HEK293 (cell line): ENCODE data around the gene SLC35F3.

Experiments used
- CTCF ChIA-PET: fragments of 350-600 bp; formaldehyde crosslinking; extraction: SDS; loops from one replicate; lab custom pipeline; 2021; ENCODE audit warnings: antibody characterized with exemption; lab: Yijun Ruan, JAX
- POLR2A ChIA-PET: fragments of 300-600 bp; formaldehyde crosslinking; extraction: SDS; loops from one replicate; lab custom pipeline; 2020; ENCODE audit warnings: antibody characterized with exemption, inconsistent platforms; lab: Yijun Ruan, JAX
- H3K27ac ChIP-seq: fragments of 200-500 bp; sonication (Bioruptor generic); 2 replicates; pipeline ENCODE4 v1.5.1; 2014; ENCODE audit warnings: low read depth, low read length, control low read depth, inconsistent platforms; ENCODE audit errors: extremely low read depth
- H3K36me3 ChIP-seq, 2 experiments: fragments of 200-500 bp in 1 of 2; sonication (Bioruptor generic) in 1 of 2; 1 replicate in 1 of 2; 2 replicates in 1 of 2; pipeline ENCODE4 v1.5.1; 2014 to 2017; ENCODE audit warnings: inconsistent platforms in 2 of 2, low read length in 2 of 2; ENCODE audit not compliant: control insufficient read depth in 2 of 2, insufficient read depth in 1 of 2
- H3K4me1 ChIP-seq: fragments of 200-500 bp; sonication (Bioruptor generic); 2 replicates; pipeline ENCODE4 v1.5.1; 2014; ENCODE audit warnings: mild to moderate bottlenecking, low read length, inconsistent platforms; ENCODE audit not compliant: control insufficient read depth, insufficient read depth
- H3K4me3 ChIP-seq: 2 replicates; pipeline ENCODE4 v1.5.1; 2011; ENCODE audit warnings: low read depth, mild to moderate bottlenecking, control low read depth, low read length, moderate library complexity
- H3K9me3 ChIP-seq: fragments of 200-500 bp; sonication (Bioruptor generic); 2 replicates; pipeline ENCODE4 v1.5.1; 2014; ENCODE audit warnings: low read depth, low read length, inconsistent platforms; ENCODE audit not compliant: control insufficient read depth, insufficient read depth
- FEZF1 ChIP-seq: fragments of 450-650 bp; formaldehyde crosslinking; IDR thresholded peaks from 2 replicates; pipeline ENCODE4 v1.5.1; 2016; ENCODE audit warnings: missing biosample characterization, missing genetic modification characterization
- HOXC10 ChIP-seq: sonication (generic); formaldehyde crosslinking; IDR thresholded peaks from 2 replicates; pipeline ENCODE4 v1.8.1; 2023; ENCODE audit warnings: mild to moderate bottlenecking, missing genetic modification reagents
- KLF9 ChIP-seq: fragments of 450-650 bp; formaldehyde crosslinking; IDR thresholded peaks from 2 replicates; pipeline ENCODE4 v1.5.1; 2016; ENCODE audit warnings: missing biosample characterization, missing genetic modification characterization, low read depth
- SCRT2 ChIP-seq: fragments of 450-650 bp; formaldehyde crosslinking; IDR thresholded peaks from 2 replicates; pipeline ENCODE4 v1.5.1; 2016; ENCODE audit warnings: missing biosample characterization, missing genetic modification characterization
- SP3 ChIP-seq: fragments of 450-650 bp; formaldehyde crosslinking; IDR thresholded peaks from 2 replicates; pipeline ENCODE4 v1.5.1; 2016; ENCODE audit warnings: missing biosample characterization, missing genetic modification characterization
- YY2 ChIP-seq: fragments of 450-650 bp; formaldehyde crosslinking; IDR thresholded peaks from 2 replicates; pipeline ENCODE4 v1.5.1; 2016; ENCODE audit warnings: missing biosample characterization, missing genetic modification characterization
- ZBTB1 ChIP-seq: fragments of 450-650 bp; formaldehyde crosslinking; IDR thresholded peaks from 2 replicates; pipeline ENCODE4 v1.5.1; 2016; ENCODE audit warnings: missing biosample characterization, missing genetic modification characterization
- ZBTB44 ChIP-seq: fragments of 450-650 bp; IDR thresholded peaks from 2 replicates; pipeline ENCODE4 v1.5.1; 2018; ENCODE audit warnings: missing biosample characterization, mild to moderate bottlenecking, missing genetic modification characterization
- ZIC2 ChIP-seq: fragments of 450-650 bp; formaldehyde crosslinking; IDR thresholded peaks from 2 replicates; pipeline ENCODE4 v1.5.1; 2016; ENCODE audit warnings: missing biosample characterization, missing genetic modification characterization
- ZNF114 ChIP-seq: fragments of 450-650 bp; formaldehyde crosslinking; IDR thresholded peaks from 2 replicates; pipeline ENCODE4 v1.5.0; 2017; ENCODE audit warnings: missing biosample characterization, missing genetic modification characterization
- ZNF121 ChIP-seq: fragments of 450-650 bp; formaldehyde crosslinking; IDR thresholded peaks from 2 replicates; pipeline ENCODE4 v1.5.1; 2016; ENCODE audit warnings: missing biosample characterization, missing genetic modification characterization
- ZNF174 ChIP-seq: fragments of 450-650 bp; formaldehyde crosslinking; IDR thresholded peaks from 2 replicates; pipeline ENCODE4 v1.5.0; 2017; ENCODE audit warnings: missing biosample characterization, mild to moderate bottlenecking, missing genetic modification characterization
- ZNF18 ChIP-seq: fragments of 450-650 bp; formaldehyde crosslinking; IDR thresholded peaks from 2 replicates; pipeline ENCODE4 v1.5.1; 2016; ENCODE audit warnings: missing biosample characterization, missing genetic modification characterization
- ZNF214 ChIP-seq: fragments of 450-650 bp; formaldehyde crosslinking; IDR thresholded peaks from 2 replicates; pipeline ENCODE4 v1.5.1; 2017; ENCODE audit warnings: missing biosample characterization, mild to moderate bottlenecking, missing genetic modification characterization, borderline replicate concordance
- ZNF302 ChIP-seq: fragments of 450-650 bp; formaldehyde crosslinking; IDR thresholded peaks from 2 replicates; pipeline ENCODE4 v1.5.1; 2016; ENCODE audit warnings: missing biosample characterization, missing genetic modification characterization, low read depth
- ZNF324 ChIP-seq: fragments of 450-650 bp; formaldehyde crosslinking; IDR thresholded peaks from 2 replicates; pipeline ENCODE4 v1.5.1; 2016; ENCODE audit warnings: missing biosample characterization, missing genetic modification characterization
- ZNF341 ChIP-seq: fragments of 450-650 bp; formaldehyde crosslinking; IDR thresholded peaks from 2 replicates; pipeline ENCODE4; 2016; ENCODE audit warnings: low read depth, missing biosample characterization, missing genetic modification characterization
- ZNF350 ChIP-seq: fragments of 450-650 bp; formaldehyde crosslinking; IDR thresholded peaks from 2 replicates; pipeline ENCODE4 v1.5.0; 2017; ENCODE audit warnings: missing biosample characterization, mild to moderate bottlenecking, missing genetic modification characterization
- ZNF398 ChIP-seq: fragments of 450-650 bp; formaldehyde crosslinking; IDR thresholded peaks from 2 replicates; pipeline ENCODE4 v1.5.1; 2017; ENCODE audit warnings: missing biosample characterization, missing genetic modification characterization
- ZNF416 ChIP-seq: fragments of 450-650 bp; formaldehyde crosslinking; IDR thresholded peaks from 2 replicates; pipeline ENCODE4 v1.5.1; 2016; ENCODE audit warnings: missing biosample characterization, missing genetic modification characterization
- ZNF423 ChIP-seq: fragments of 450-650 bp; formaldehyde crosslinking; IDR thresholded peaks from 2 replicates; pipeline ENCODE4 v1.5.1; 2016; ENCODE audit warnings: missing biosample characterization, missing genetic modification characterization
- ZNF48 ChIP-seq: fragments of 450-650 bp; formaldehyde crosslinking; IDR thresholded peaks from 2 replicates; pipeline ENCODE4 v1.5.1; 2016; ENCODE audit warnings: missing biosample characterization, missing genetic modification characterization
- ZNF664 ChIP-seq: fragments of 450-650 bp; formaldehyde crosslinking; IDR thresholded peaks from 2 replicates; pipeline ENCODE4 v1.5.1; 2016; ENCODE audit warnings: missing biosample characterization, missing genetic modification characterization
- ZNF747 ChIP-seq: fragments of 450-650 bp; formaldehyde crosslinking; IDR thresholded peaks from 2 replicates; pipeline ENCODE4 v1.5.1; 2016; ENCODE audit warnings: missing biosample characterization, missing genetic modification characterization
- ZNF791 ChIP-seq: fragments of 450-650 bp; formaldehyde crosslinking; IDR thresholded peaks from 2 replicates; pipeline ENCODE4 v1.5.1; 2016; ENCODE audit warnings: missing biosample characterization, missing genetic modification characterization
- TF ChIP-seq, protein P1 (sequence below): fragments of 450-650 bp; formaldehyde crosslinking; IDR thresholded peaks from 2 replicates; pipeline ENCODE4 v1.5.1; 2017; ENCODE audit warnings: missing biosample characterization, missing genetic modification characterization
- TF ChIP-seq, protein P2 (sequence below): fragments of 450-650 bp; formaldehyde crosslinking; IDR thresholded peaks from 2 replicates; pipeline ENCODE4 v1.5.1; 2016; ENCODE audit warnings: missing biosample characterization, missing genetic modification characterization

The SLC35F3 gene

DNA sequence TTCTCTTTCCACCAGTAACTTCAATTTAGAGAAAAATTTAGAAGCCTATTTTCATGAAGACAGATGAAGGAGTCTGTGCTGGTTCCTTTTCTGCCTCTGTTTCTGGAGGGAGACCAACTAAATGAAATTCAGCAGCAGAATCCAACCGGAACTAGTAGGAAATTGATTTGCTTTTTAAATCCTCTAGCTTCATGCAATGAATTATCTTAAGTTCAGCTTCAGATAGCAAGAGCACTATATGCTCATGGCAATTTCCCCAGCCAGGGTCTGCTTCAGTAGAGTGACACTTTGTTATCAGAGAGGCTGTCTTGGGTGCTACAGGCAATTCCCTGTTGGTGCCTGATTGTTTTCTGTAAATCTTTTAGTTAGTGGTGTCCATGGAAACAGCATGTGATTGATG is 189.7 kb downstream of the SLC35F3 start:
- ChIA-PET CTCF (no interaction called here), POLR2A (no interaction called here)
- H3K9me3 ChIP-seq: no peaks in the 10 kb centered on the region
- no peak overlapping the region for H3K27ac ChIP-seq
- H3K36me3 ChIP-seq: no peaks in the 10 kb centered on the region
- no peak for TF ChIP-seq KLF9 (tag by site-specific recombination)
- TF ChIP-seq, protein P1, sequence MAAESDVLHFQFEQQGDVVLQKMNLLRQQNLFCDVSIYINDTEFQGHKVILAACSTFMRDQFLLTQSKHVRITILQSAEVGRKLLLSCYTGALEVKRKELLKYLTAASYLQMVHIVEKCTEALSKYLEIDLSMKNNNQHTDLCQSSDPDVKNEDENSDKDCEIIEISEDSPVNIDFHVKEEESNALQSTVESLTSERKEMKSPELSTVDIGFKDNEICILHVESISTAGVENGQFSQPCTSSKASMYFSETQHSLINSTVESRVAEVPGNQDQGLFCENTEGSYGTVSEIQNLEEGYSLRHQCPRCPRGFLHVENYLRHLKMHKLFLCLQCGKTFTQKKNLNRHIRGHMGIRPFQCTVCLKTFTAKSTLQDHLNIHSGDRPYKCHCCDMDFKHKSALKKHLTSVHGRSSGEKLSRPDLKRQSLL: no peak
- no peak for TF ChIP-seq ZNF114 (tag by site-specific recombination)
- TF ChIP-seq ZBTB1 (tag by site-specific recombination): no peak
- TF ChIP-seq SCRT2 (tag by site-specific recombination): no peak
- TF ChIP-seq FEZF1 (tag by site-specific recombination): no peak
- TF ChIP-seq ZNF302: no peak
- no peak for TF ChIP-seq HOXC10
- TF ChIP-seq ZNF416 (tag by site-specific recombination): no peak
- TF ChIP-seq ZIC2 (tag by site-specific recombination): no peak
- TF ChIP-seq SP3 (tag by site-specific recombination): no peak
- TF ChIP-seq, protein P2, sequence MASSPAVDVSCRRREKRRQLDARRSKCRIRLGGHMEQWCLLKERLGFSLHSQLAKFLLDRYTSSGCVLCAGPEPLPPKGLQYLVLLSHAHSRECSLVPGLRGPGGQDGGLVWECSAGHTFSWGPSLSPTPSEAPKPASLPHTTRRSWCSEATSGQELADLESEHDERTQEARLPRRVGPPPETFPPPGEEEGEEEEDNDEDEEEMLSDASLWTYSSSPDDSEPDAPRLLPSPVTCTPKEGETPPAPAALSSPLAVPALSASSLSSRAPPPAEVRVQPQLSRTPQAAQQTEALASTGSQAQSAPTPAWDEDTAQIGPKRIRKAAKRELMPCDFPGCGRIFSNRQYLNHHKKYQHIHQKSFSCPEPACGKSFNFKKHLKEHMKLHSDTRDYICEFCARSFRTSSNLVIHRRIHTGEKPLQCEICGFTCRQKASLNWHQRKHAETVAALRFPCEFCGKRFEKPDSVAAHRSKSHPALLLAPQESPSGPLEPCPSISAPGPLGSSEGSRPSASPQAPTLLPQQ (tag by site-specific recombination): no peak
- no peak for TF ChIP-seq ZNF350
- no peak overlapping the region for H3K4me3 ChIP-seq
- H3K4me1 ChIP-seq: peaks cover 8% of the 10 kb centered on the region; the same call in 1 of the 2 replicates

- CTCF ChIA-PET: interaction anchor here (0.7 to 1.0 kb wide), 4 partner anchors 10 to 75 kb away, joined by 3 to 4 read pairs (median 4); no protein-coding TSS in a partner anchor
Measured at GRCh38 chr1:234096161-234096770, 191.8 kb downstream of the SLC35F3 start.

More at GRCh38 chr1:234096161-234096770, 191.8 kb downstream of the SLC35F3 start:
- POLR2A ChIA-PET: no interaction called here
- no peak overlapping the region for H3K4me3 ChIP-seq
- no peaks in the 10 kb centered on the region for H3K36me3 ChIP-seq
- no peak overlapping the region for H3K27ac ChIP-seq
- H3K9me3 ChIP-seq: no peaks in the 10 kb centered on the region
- TF ChIP-seq ZNF48 (no peak), ZNF324 (tag by site-specific recombination) (no peak), ZNF18 (no peak), ZNF664 (tag by site-specific recombination) (no peak), ZBTB44 (tag by site-specific recombination) (no peak), ZNF747 (tag by site-specific recombination) (no peak), ZNF423 (tag by site-specific recombination) (no peak), ZNF791 (tag by site-specific recombination) (no peak), ZNF121 (tag by site-specific recombination) (no peak), ZNF214 (tag by site-specific recombination) (no peak), YY2 (tag by site-specific recombination) (no peak), ZNF341 (tag by site-specific recombination) (no peak), ZNF398 (tag by site-specific recombination) (no peak), ZNF174 (tag by site-specific recombination) (no peak)
- peaks cover 8% of the 10 kb centered on the region; the same call in 1 of the 2 replicates for H3K4me1 ChIP-seq
